Measurements from ENCODE around the gene PCSK6.

The PCSK6 gene

GRCh38 chr15:101479851-101480612, 9.5 kb downstream of the PCSK6 start:
- H3K36me3 ChIP-seq (ENCODE audit: control insufficient read depth, low read length), result no peaks in the 10 kb centered on the region
- TF ChIP-seq CTCF (IDR thresholded peaks at IDR 0.05; ENCODE audit: low read depth, low read length, poor library complexity, severe bottlenecking) (no peak), EZH2phosphoT487 (IDR thresholded peaks at IDR 0.05; ENCODE audit: borderline replicate concordance, low read length) (no peak)
- H3F3A ChIP-seq (ENCODE audit: control insufficient read depth, insufficient read depth), result no peaks in the 10 kb centered on the region
- no peaks in the 10 kb centered on the region for H3K79me2 ChIP-seq (ENCODE audit: control insufficient read depth, low read length)
- no peak overlapping the region for H3K4me3 ChIP-seq (ENCODE audit: low read length)
- H3K9me3 ChIP-seq (ENCODE audit: control insufficient read depth, insufficient read depth, low read length), result no peaks in the 10 kb centered on the region
- no peak overlapping the region for H3K27ac ChIP-seq (ENCODE audit: low read depth, low read length)
- H3K4me1 ChIP-seq (ENCODE audit: control insufficient read depth, low read length), result no peaks in the 10 kb centered on the region
- no peaks in the 10 kb centered on the region for H3K9me2 ChIP-seq (replicated peaks; ENCODE audit: control insufficient read depth, low read length)
- no peaks in the 10 kb centered on the region for H3K27me3 ChIP-seq (ENCODE audit: control insufficient read depth, low read length)
- H3K4me2 ChIP-seq (ENCODE audit: low read length), result no peak overlapping the region
- no peaks in the 10 kb centered on the region for H4K20me1 ChIP-seq (ENCODE audit: control insufficient read depth, insufficient read depth, low read depth, low read length)

- Histone ChIP-seq H3F3A (ENCODE audit: control insufficient read depth, insufficient read depth) (no peaks in the 10 kb centered on the region), H3K36me3 (ENCODE audit: control insufficient read depth, low read length) (no peaks in the 10 kb centered on the region), H3K4me1 (ENCODE audit: control insufficient read depth, low read length) (no peaks in the 10 kb centered on the region), H3K27ac (ENCODE audit: low read depth, low read length) (no peak overlapping the region), H3K27me3 (ENCODE audit: control insufficient read depth, low read length) (no peaks in the 10 kb centered on the region), H4K20me1 (ENCODE audit: control insufficient read depth, insufficient read depth, low read depth, low read length) (no peaks in the 10 kb centered on the region), H3K9me2 (replicated peaks; ENCODE audit: control insufficient read depth, low read length) (no peaks in the 10 kb centered on the region), H3K4me2 (ENCODE audit: low read length) (no peak overlapping the region), H3K4me3 (ENCODE audit: low read length) (no peak overlapping the region), H3K79me2 (ENCODE audit: control insufficient read depth, low read length) (no peaks in the 10 kb centered on the region), H3K9me3 (ENCODE audit: control insufficient read depth, insufficient read depth, low read length) (no peaks in the 10 kb centered on the region)
- no peak for TF ChIP-seq EZH2phosphoT487 (IDR thresholded peaks at IDR 0.05; ENCODE audit: borderline replicate concordance, low read length)
Measured at GRCh38 chr15:101479342-101479845, 10.1 kb downstream of the PCSK6 start.

GRCh38 chr15:101478701-101479341, 10.7 kb downstream of the PCSK6 start:
- no peak overlapping the region for H3K27ac ChIP-seq (ENCODE audit: low read depth, low read length)
- H3K79me2 ChIP-seq (ENCODE audit: control insufficient read depth, low read length), result no peaks in the 10 kb centered on the region
- no peaks in the 10 kb centered on the region for H3F3A ChIP-seq (ENCODE audit: control insufficient read depth, insufficient read depth)
- no peaks in the 10 kb centered on the region for H4K20me1 ChIP-seq (ENCODE audit: control insufficient read depth, insufficient read depth, low read depth, low read length)
- H3K4me2 ChIP-seq (ENCODE audit: low read length), result no peak overlapping the region
- H3K9me2 ChIP-seq (replicated peaks; ENCODE audit: control insufficient read depth, low read length), result no peaks in the 10 kb centered on the region
- TF ChIP-seq CTCF (IDR thresholded peaks at IDR 0.05; ENCODE audit: low read depth, low read length, poor library complexity, severe bottlenecking) (no peak), EZH2phosphoT487 (IDR thresholded peaks at IDR 0.05; ENCODE audit: borderline replicate concordance, low read length) (no peak)
- H3K27me3 ChIP-seq (ENCODE audit: control insufficient read depth, low read length), result no peaks in the 10 kb centered on the region
- no peak overlapping the region for H3K4me3 ChIP-seq (ENCODE audit: low read length)
- no peaks in the 10 kb centered on the region for H3K4me1 ChIP-seq (ENCODE audit: control insufficient read depth, low read length)
- H3K9me3 ChIP-seq (ENCODE audit: control insufficient read depth, insufficient read depth, low read length), result no peaks in the 10 kb centered on the region
- no peaks in the 10 kb centered on the region for H3K36me3 ChIP-seq (ENCODE audit: control insufficient read depth, low read length)

- H3K36me3 ChIP-seq (ENCODE audit: control insufficient read depth, low read length), result no peaks in the 10 kb centered on the region
- H3F3A ChIP-seq (ENCODE audit: control insufficient read depth, insufficient read depth), result no peaks in the 10 kb centered on the region
- H3K9me2 ChIP-seq (replicated peaks; ENCODE audit: control insufficient read depth, low read length), result no peaks in the 10 kb centered on the region
- no peaks in the 10 kb centered on the region for H3K27me3 ChIP-seq (ENCODE audit: control insufficient read depth, low read length)
- H3K4me2 ChIP-seq (ENCODE audit: low read length), result no peak overlapping the region
- H3K4me1 ChIP-seq (ENCODE audit: control insufficient read depth, low read length), result no peaks in the 10 kb centered on the region
- H3K9me3 ChIP-seq (ENCODE audit: control insufficient read depth, insufficient read depth, low read length), result no peaks in the 10 kb centered on the region
- no peak overlapping the region for H3K27ac ChIP-seq (ENCODE audit: low read depth, low read length)
- H3K79me2 ChIP-seq (ENCODE audit: control insufficient read depth, low read length), result no peaks in the 10 kb centered on the region
- H4K20me1 ChIP-seq (ENCODE audit: control insufficient read depth, insufficient read depth, low read depth, low read length), result no peaks in the 10 kb centered on the region
- no peak overlapping the region for H3K4me3 ChIP-seq (ENCODE audit: low read length)
- no peak for TF ChIP-seq CTCF (IDR thresholded peaks at IDR 0.05; ENCODE audit: low read depth, low read length, poor library complexity, severe bottlenecking)
Measured at GRCh38 chr15:101477851-101478362, 11.6 kb downstream of the PCSK6 start.
